ENCODE data around the gene TERT. TPM values are rescaled to one million over a fixed set of nuclear protein-coding genes. Genes with fewer than 3 reads are reported as not detected.

The TERT gene
- total and polyA plus RNA-seq, 10 of the 15 experiments (the other 5 are each of a cell fraction or from before 2014, with no cell fraction given) = 0.08 to 21.5 (median 5.0) TPM

DNA sequence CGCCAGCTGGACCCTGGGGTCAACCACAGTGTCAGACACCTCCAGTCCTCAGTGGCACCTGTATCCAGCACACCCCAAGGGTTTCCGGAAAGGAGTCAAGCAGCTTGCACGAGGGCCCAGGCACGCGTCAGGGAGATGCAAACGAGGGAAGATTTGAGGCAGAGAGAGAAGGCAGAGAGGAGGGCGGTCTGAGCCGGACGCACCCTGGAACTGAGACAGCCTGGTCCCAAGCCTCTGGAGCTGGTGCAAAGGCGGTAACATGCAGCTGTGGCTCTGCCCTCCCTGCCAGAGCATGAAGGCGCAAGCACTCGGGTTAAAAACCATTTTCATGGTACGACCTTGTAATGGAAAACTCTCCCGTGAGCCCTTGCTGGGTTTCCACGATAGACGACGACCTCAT lies 37.5 kb downstream of the TERT start:
- ATAC-seq (no peak), DNase-seq (ENCODE audit: low read depth, low spot score) (no peak), FAIRE-seq (no peak)
- 58% methylated on average over 17 of the region's 17 CpGs for WGBS (ENCODE audit: insufficient coverage, insufficient replicate concordance, low lambda C conversion rate, missing lambda C conversion rate)
- Histone ChIP-seq H3K36me3 (ENCODE audit: control insufficient read depth in 2 of 2, insufficient read depth in 2 of 2, low read length in 1 of 2) (peaks cover 0 to 3% of the 10 kb centered on the region in 2 experiments; a peak in 2 of 4 replicates), H3K27ac (ENCODE audit: control insufficient read depth, insufficient read depth) (no peak overlapping the region), H2AFZ (ENCODE audit: control insufficient read depth, low read depth, low read length) (no peak overlapping the region), H3K4me1 (ENCODE audit: control insufficient read depth, insufficient read depth, low read length) (no peaks in the 10 kb centered on the region), H4K20me1 (ENCODE audit: control insufficient read depth, insufficient read depth) (no peaks in the 10 kb centered on the region), H3K9me3 (replicated peaks; ENCODE audit: control insufficient read depth, insufficient read depth, low read length) (no peaks in the 10 kb centered on the region), H3K4me3 (no peak overlapping the region), H3K4me2 (ENCODE audit: control insufficient read depth, insufficient read depth) (no peak overlapping the region), H3K79me2 (ENCODE audit: control insufficient read depth, insufficient read depth, low read length) (no peaks in the 10 kb centered on the region), H3K9ac (ENCODE audit: control insufficient read depth, insufficient read depth, low read length) (no peak overlapping the region), H3K27me3 (replicated peaks in 1 of 2; ENCODE audit: control insufficient read depth in 2 of 2, insufficient read depth in 2 of 2, low read length in 1 of 2) (no peaks in the 10 kb centered on the region)
- CTCF ChIA-PET = no interaction called here
- RAD21 ChIA-PET (ENCODE audit: unreplicated experiment) = no interaction called here
- intact Hi-C loops (cut with micrococcal nuclease; ENCODE audit: unreplicated experiment) (loop anchor here (5.0 kb wide), 1 partner anchor 55 kb away; no protein-coding TSS in a partner anchor), in situ Hi-C loops (cut with MboI) (no loop called here)
- POLR2A ChIA-PET = no interaction called here
- SMC1A ChIA-PET (ENCODE audit: uncharacterized antibody, unreplicated experiment) = no interaction called here
- no TSS peak for BruUV-seq (replicated peaks)
- no peak for TF ChIP-seq CREM (IDR thresholded peaks at IDR 0.05; ENCODE audit: low read depth)
- no peak for TF ChIP-seq HDAC2 (IDR thresholded peaks at IDR 0.05)
- TF ChIP-seq BACH1 (IDR thresholded peaks at IDR 0.05; ENCODE audit: borderline replicate concordance) = no peak
- no peak for TF ChIP-seq TCF12 (IDR thresholded peaks at IDR 0.05; ENCODE audit: low read depth, low read length)
- no peak for TF ChIP-seq SIX5 (IDR thresholded peaks at IDR 0.05; ENCODE audit: low read depth, low read length, severe bottlenecking)
- TF ChIP-seq, protein P1, sequence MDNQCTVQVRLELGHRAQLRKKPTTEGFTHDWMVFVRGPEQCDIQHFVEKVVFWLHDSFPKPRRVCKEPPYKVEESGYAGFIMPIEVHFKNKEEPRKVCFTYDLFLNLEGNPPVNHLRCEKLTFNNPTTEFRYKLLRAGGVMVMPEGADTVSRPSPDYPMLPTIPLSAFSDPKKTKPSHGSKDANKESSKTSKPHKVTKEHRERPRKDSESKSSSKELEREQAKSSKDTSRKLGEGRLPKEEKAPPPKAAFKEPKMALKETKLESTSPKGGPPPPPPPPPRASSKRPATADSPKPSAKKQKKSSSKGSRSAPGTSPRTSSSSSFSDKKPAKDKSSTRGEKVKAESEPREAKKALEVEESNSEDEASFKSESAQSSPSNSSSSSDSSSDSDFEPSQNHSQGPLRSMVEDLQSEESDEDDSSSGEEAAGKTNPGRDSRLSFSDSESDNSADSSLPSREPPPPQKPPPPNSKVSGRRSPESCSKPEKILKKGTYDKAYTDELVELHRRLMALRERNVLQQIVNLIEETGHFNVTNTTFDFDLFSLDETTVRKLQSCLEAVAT (IDR thresholded peaks at IDR 0.05) = no peak
- TF ChIP-seq CBX5 (IDR thresholded peaks at IDR 0.05; ENCODE audit: low read depth) = no peak
- TF ChIP-seq, protein P2, sequence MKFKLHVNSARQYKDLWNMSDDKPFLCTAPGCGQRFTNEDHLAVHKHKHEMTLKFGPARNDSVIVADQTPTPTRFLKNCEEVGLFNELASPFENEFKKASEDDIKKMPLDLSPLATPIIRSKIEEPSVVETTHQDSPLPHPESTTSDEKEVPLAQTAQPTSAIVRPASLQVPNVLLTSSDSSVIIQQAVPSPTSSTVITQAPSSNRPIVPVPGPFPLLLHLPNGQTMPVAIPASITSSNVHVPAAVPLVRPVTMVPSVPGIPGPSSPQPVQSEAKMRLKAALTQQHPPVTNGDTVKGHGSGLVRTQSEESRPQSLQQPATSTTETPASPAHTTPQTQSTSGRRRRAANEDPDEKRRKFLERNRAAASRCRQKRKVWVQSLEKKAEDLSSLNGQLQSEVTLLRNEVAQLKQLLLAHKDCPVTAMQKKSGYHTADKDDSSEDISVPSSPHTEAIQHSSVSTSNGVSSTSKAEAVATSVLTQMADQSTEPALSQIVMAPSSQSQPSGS (IDR thresholded peaks at IDR 0.05; ENCODE audit: low read length) = no peak
- TF ChIP-seq HDGF (IDR thresholded peaks at IDR 0.05) = no peak
- TF ChIP-seq POU2F2 (IDR thresholded peaks at IDR 0.05; ENCODE audit: borderline replicate concordance, low read depth, low read length) = no peak
- TF ChIP-seq ZNF384 (IDR thresholded peaks at IDR 0.05; ENCODE audit: borderline replicate concordance, low read depth, low read length) = no peak
- TF ChIP-seq SUZ12 (IDR thresholded peaks at IDR 0.05; ENCODE audit: unreplicated experiment) = no peak
- TF ChIP-seq FOXM1 (IDR thresholded peaks at IDR 0.05; ENCODE audit: low read depth, low read length) = no peak
- TF ChIP-seq SMARCA5 (IDR thresholded peaks at IDR 0.05) = no peak
- TF ChIP-seq RB1 (IDR thresholded peaks at IDR 0.05; ENCODE audit: borderline replicate concordance) = no peak
- TF ChIP-seq, protein P3, sequence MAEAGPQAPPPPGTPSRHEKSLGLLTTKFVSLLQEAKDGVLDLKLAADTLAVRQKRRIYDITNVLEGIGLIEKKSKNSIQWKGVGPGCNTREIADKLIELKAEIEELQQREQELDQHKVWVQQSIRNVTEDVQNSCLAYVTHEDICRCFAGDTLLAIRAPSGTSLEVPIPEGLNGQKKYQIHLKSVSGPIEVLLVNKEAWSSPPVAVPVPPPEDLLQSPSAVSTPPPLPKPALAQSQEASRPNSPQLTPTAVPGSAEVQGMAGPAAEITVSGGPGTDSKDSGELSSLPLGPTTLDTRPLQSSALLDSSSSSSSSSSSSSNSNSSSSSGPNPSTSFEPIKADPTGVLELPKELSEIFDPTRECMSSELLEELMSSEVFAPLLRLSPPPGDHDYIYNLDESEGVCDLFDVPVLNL (IDR thresholded peaks at IDR 0.05; ENCODE audit: low read depth, low read length) = no peak
- TF ChIP-seq RAD21 (IDR thresholded peaks at IDR 0.05; ENCODE audit: insufficient read depth, low read depth, low read length) = no peak
- no peak for TF ChIP-seq GABPA (IDR thresholded peaks at IDR 0.05; ENCODE audit: low read depth)
- TF ChIP-seq, protein P4, sequence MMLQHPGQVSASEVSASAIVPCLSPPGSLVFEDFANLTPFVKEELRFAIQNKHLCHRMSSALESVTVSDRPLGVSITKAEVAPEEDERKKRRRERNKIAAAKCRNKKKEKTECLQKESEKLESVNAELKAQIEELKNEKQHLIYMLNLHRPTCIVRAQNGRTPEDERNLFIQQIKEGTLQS (IDR thresholded peaks at IDR 0.05; ENCODE audit: borderline replicate concordance, extremely low read depth, low read depth, low read length) = no peak
